HL-60 (cell line): ENCODE measurements around the gene WFDC6.

Experiments used
- DNase-seq, 2 experiments: peaks; one replicate each; pipeline ENCODE4 v3.0.0-alpha.2; 2010 to 2020; ENCODE audit warnings: low read depth in 1 of 2, low spot score in 1 of 2
- H3K27ac ChIP-seq: fragments of 250-450 bp; sonication (Bioruptor Pico); replicated peaks from 2 replicates; pipeline ENCODE4 v1.5.1; 2020; ENCODE audit warnings: mild to moderate bottlenecking, moderate library complexity
- H3K27me3 ChIP-seq: fragments of 250-450 bp; sonication (Bioruptor Pico); 2 replicates; pipeline ENCODE4 v1.5.1; 2021; ENCODE audit warnings: mild to moderate bottlenecking, moderate library complexity; ENCODE audit not compliant: insufficient read depth, poor library complexity, severe bottlenecking
- H3K4me3 ChIP-seq: replicated peaks from 2 replicates; pipeline ENCODE4 v1.5.1; 2011; ENCODE audit warnings: mild to moderate bottlenecking, control low read depth, low read length; ENCODE audit not compliant: insufficient read depth
- GABPA ChIP-seq: IDR thresholded peaks from 2 replicates; pipeline ENCODE4 v1.6.1; 2012; ENCODE audit warnings: low read depth
- POLR2AphosphoS5 ChIP-seq: IDR thresholded peaks from 2 replicates; pipeline ENCODE4 v1.6.1; 2012; ENCODE audit warnings: low read depth
- SPI1 ChIP-seq: IDR thresholded peaks from 2 replicates; pipeline ENCODE4 v1.6.1; 2012; ENCODE audit warnings: low read depth, mild to moderate bottlenecking, borderline replicate concordance
- TF ChIP-seq, protein P1 (sequence below): IDR thresholded peaks from 2 replicates; pipeline ENCODE4 v1.6.1; 2012; ENCODE audit warnings: low read depth; ENCODE audit not compliant: insufficient replicate concordance
- TF ChIP-seq, protein P2 (sequence below): IDR thresholded peaks from one replicate; pipeline ENCODE4 v1.5.1; 2011; ENCODE audit warnings: low read length, control low read depth, inconsistent platforms; ENCODE audit not compliant: insufficient read depth

Gene WFDC6

DNA sequence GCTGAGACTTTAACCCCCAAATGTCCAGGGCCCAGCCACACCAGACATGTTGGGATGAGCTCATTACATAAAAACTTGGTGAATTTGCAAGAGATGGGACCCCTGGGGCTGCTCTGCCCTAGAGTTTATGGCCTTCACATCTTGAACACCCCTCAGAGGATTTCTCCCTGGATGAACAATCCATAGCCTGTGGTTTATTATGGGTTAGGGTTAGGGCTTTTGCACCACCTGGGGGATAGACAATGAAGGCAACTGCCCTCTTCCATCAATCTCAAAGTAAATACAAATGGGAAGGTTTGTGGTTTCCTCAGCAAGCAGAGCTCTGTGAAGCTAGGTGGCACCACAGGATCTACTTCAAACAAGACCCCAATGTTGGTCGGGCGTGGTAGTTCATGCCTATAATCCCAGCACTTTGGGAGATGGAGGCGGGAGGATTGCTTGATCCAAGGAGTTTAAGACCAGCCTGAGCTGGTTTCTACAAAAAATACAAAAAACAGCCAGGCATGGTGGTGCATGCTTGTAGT lies 41.2 kb downstream of the WFDC6 start:
- DNase-seq: no peak
- TF ChIP-seq GABPA (no peak), SPI1 (no peak), POLR2AphosphoS5 (no peak)
- TF ChIP-seq, protein P1, sequence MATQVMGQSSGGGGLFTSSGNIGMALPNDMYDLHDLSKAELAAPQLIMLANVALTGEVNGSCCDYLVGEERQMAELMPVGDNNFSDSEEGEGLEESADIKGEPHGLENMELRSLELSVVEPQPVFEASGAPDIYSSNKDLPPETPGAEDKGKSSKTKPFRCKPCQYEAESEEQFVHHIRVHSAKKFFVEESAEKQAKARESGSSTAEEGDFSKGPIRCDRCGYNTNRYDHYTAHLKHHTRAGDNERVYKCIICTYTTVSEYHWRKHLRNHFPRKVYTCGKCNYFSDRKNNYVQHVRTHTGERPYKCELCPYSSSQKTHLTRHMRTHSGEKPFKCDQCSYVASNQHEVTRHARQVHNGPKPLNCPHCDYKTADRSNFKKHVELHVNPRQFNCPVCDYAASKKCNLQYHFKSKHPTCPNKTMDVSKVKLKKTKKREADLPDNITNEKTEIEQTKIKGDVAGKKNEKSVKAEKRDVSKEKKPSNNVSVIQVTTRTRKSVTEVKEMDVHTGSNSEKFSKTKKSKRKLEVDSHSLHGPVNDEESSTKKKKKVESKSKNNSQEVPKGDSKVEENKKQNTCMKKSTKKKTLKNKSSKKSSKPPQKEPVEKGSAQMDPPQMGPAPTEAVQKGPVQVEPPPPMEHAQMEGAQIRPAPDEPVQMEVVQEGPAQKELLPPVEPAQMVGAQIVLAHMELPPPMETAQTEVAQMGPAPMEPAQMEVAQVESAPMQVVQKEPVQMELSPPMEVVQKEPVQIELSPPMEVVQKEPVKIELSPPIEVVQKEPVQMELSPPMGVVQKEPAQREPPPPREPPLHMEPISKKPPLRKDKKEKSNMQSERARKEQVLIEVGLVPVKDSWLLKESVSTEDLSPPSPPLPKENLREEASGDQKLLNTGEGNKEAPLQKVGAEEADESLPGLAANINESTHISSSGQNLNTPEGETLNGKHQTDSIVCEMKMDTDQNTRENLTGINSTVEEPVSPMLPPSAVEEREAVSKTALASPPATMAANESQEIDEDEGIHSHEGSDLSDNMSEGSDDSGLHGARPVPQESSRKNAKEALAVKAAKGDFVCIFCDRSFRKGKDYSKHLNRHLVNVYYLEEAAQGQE: no peak
- TF ChIP-seq, protein P2, sequence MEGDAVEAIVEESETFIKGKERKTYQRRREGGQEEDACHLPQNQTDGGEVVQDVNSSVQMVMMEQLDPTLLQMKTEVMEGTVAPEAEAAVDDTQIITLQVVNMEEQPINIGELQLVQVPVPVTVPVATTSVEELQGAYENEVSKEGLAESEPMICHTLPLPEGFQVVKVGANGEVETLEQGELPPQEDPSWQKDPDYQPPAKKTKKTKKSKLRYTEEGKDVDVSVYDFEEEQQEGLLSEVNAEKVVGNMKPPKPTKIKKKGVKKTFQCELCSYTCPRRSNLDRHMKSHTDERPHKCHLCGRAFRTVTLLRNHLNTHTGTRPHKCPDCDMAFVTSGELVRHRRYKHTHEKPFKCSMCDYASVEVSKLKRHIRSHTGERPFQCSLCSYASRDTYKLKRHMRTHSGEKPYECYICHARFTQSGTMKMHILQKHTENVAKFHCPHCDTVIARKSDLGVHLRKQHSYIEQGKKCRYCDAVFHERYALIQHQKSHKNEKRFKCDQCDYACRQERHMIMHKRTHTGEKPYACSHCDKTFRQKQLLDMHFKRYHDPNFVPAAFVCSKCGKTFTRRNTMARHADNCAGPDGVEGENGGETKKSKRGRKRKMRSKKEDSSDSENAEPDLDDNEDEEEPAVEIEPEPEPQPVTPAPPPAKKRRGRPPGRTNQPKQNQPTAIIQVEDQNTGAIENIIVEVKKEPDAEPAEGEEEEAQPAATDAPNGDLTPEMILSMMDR: no peak
- Histone ChIP-seq H3K27ac (no peak overlapping the region), H3K27me3 (peaks cover 5% of the 10 kb centered on the region), H3K4me3 (no peak overlapping the region)

DNA sequence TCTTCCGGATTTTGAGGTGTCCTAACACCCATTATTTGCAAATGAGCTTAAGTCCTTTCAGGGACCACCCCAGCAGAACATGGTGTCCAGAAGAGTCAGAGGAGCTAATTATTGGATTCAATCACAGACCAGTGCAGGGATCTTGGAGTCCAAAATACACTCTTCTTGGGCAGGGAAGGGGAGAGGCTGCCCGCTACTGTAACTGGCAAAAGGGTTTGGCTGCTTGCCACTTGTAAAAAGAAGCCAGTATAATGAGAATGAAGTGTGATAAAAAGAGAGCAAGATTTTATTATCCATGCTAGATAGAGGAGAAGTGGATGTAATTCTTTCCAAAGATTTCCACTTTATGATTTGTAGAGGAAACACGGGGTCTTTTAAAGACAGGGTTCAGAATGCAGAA lies 43.1 kb downstream of the WFDC6 start:
- Histone ChIP-seq H3K27me3 (peaks cover 5% of the 10 kb centered on the region), H3K4me3 (no peak overlapping the region), H3K27ac (peak overlapping the region; percentile 18; the same call in 1 of the 2 replicates)
- TF ChIP-seq POLR2AphosphoS5 (no peak), GABPA (no peak), SPI1 (no peak)
- TF ChIP-seq, protein P1: no peak
- TF ChIP-seq, protein P2: no peak
- DNase-seq: no peak

DNA sequence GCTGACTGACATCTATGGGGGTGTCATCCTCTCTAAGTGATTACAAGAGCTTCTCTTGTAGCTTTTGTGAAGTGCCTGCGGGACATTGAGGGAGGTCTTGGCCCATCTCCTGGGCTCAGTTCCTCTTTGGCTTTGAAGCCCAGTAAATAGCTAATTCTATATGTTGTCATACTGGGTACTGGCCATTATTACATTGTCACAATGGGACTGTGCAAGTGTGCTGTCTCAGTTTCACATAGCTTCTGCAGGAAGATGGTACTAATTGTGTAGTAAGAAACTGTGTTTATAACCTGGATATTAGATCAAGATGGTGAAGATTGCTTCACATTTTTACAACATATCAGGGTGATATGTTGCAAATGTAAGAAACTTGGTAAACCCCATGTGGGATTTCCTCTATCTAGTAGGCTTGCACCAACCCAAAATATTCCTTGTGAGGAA lies 43.8 kb downstream of the WFDC6 start:
- peak; percentile 72 to 83 for DNase-seq
- H3K4me3 ChIP-seq: no peak overlapping the region
- TF ChIP-seq SPI1 (peak; percentile 73), GABPA (no peak)
- H3K27ac ChIP-seq: peak overlapping the region; percentile 48
- peaks cover under 1% of the 10 kb centered on the region for H3K27me3 ChIP-seq

DNA sequence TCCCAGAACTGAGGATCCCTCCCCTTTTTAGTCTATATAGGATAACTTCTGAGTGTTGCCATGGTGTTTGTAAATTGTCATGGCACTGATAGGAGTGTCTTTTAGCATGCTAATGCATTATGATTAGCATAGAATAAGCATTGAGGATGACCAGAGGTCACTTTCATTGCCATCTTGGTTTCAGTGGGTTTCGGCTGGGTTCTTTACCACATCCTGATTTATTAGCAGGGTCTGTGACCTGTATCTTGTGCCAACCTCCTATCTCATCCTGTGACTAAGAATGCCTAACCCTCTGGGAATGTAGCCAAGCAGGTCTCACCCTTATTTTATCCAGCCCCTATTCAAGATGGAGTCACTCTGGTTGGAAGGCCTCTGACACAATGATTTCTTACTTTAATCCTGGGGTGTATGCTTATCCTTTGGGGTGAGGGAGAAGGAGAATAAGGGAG lies 50.2 kb downstream of the WFDC6 start:
- TF ChIP-seq POLR2AphosphoS5: no peak
- TF ChIP-seq SPI1: no peak
- TF ChIP-seq GABPA: no peak
- TF ChIP-seq, protein P1: no peak
- TF ChIP-seq, protein P2: no peak
- Histone ChIP-seq H3K4me3 (no peak overlapping the region), H3K27ac (no peak overlapping the region), H3K27me3 (peaks cover 17% of the 10 kb centered on the region)
- no peak for DNase-seq
